ENCODE results near the gene RPRD1A.
A peak's percentile ranks its signal among the peaks of the same experiment; 100 is the strongest.
"Not testable (repeated sequence)": the region's sequence is repeated elsewhere in the genome, so short reads cannot be mapped to it uniquely, and the experiment has no call there.

RPRD1A gene

GRCh38 chr18:36024241-36024640 lies 43.1 kb downstream of the RPRD1A start:
- not testable (repeated sequence) for DNase-seq

DNA sequence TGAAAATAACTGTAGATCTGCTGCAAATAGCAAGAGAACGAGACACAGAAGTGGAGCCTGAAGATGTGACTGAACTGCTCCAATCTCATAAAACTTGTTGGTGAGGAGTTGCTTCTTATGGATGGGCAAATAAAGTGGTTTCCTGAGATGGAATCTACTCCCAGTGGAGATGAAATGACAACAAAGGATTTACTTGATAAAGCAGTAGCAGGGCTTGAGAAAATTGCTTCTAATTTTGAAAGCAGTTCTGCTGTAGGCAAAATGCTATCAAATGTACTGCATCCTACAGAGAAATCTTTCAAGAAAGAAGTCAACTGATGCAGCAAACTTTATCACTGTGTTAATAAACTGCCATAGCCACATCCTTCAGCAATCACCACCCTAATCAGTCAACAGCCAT lies 44.0 kb downstream of the RPRD1A start:
- no peak for DNase-seq

GRCh38 chr18:36020174-36020711 lies 47.1 kb downstream of the RPRD1A start:
- no peak for DNase-seq

- no peak for DNase-seq
These were observed 50.1 kb downstream of the RPRD1A start for GRCh38 chr18:36017232-36017631.

GRCh38 chr18:36015629-36016028 lies 51.7 kb downstream of the RPRD1A start:
- DNase-seq = no peak

DNA sequence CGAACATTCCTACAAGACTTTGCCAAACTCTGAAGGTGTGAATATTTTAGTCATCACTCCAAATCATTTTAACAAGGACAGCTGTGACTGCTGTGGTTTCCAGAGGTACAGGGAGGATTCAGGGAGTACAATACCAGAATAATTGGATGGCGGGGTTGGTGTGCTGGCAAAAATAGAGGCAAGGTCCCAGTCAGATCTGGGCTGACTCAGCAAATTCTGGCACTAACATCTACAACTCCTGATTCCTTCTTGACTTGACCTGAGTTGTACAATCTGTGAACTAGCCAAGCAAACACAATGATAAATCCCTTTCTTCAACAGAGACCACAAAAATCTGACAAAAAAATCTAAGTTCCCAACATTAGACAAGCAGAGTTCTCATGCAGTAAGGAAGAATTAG lies 54.5 kb downstream of the RPRD1A start:
- no peak for DNase-seq

- DNase-seq = no peak
These were observed 58.1 kb downstream of the RPRD1A start for GRCh38 chr18:36009214-36009613.

- DNase-seq = no peak
These were observed 60.4 kb downstream of the RPRD1A start for GRCh38 chr18:36006997-36007396.

GRCh38 chr18:35999925-36000324 lies 67.4 kb downstream of the RPRD1A start:
- DNase-seq = no peak

GRCh38 chr18:35998967-35999366 lies 68.4 kb downstream of the RPRD1A start:
- no peak for DNase-seq

DNA sequence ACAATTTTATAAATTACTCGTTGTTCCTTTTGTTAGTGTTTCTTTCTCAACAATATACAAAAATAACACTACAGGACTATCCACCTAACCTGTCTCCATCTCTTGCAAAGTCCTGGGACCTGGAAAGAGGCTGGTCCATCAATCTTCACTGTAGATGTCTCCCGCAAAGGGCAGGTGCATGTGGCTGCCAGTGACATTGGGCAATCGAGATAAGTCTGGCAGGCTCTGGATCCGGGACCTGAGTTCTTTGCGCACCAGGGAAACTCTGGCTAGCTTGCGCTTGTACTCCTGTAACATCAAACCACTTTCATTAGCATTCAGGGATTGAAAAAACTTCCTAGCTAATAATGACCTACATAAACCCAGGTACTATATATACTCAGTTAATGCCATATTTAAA lies 74.3 kb downstream of the RPRD1A start:
- no peak for DNase-seq

- DNase-seq = no peak
These were observed 75.7 kb downstream of the RPRD1A start for GRCh38 chr18:35991696-35992095.

DNA sequence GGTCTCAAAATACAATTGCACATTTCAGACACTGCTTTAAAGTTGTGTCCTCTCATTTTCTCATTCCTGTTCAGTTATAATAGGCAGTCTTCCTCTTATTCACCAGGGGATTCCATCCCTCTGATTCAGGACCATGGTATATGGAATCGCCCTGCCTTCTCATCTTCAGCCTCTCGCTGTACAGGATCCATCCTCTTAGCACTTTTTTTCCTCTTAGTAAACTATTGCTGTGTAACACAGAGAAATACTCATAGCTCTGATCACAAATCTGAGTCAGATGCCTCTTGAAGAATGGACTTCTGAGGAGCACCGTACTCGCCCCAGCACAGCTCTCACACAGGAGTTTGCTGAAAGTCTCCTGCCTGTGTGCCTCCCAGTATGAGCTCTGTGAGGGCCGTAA lies 83.5 kb downstream of the RPRD1A start:
- DNase-seq = no peak

DNA sequence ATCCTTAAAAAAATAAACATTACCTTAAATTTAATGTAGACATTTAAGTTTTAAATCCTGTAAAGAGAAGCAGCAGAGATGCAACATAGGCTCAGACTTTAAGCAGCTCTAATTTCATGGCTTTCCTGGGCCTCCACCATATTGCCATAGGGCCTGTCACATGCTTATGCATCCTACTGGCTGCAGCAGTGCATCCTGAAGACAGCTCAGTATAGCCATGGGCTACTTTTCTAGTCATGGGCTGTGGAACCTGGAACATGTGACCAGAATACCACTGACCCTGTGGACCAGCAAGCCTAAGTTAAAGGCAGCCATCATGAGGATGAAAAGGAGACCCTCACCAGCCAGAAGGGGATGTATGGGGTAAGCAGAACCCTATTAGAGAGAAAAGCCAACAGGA lies 84.2 kb downstream of the RPRD1A start:
- no peak for DNase-seq

DNA sequence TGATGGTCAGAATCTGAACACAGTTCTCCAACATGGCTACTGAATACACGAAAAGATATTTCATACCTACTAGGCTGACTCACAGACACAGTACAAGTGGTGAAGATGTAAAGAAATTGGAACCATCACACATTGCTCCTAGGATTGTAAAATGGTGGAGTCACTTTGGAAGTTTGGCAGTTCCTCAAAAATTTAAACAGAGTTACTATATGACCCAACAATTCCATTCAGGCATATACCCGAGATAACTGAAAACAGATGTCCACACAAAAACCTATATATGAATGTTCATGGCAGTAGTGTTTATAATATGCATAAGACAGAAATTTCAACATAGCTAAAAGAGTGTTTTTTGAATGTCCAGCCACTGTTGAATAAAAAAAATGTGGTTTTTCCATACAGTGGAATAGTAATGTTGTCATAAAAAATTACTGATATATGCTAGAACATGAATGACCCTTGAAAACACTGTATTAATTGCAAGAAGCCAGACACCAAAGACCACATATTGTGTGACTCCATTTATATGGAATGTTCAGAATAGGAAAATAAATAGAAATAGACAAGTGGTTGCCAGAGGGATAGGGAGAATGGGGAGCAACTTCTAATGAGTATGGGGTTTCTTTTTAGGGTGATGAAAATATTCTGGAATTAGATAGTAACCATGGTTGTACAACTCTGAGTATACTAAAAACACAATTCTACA lies 84.8 kb downstream of the RPRD1A start:
- DNase-seq = no peak

- DNase-seq = no peak
These were observed 88.2 kb downstream of the RPRD1A start for GRCh38 chr18:35979112-35979511.

GRCh38 chr18:35974181-35974580 lies 93.2 kb downstream of the RPRD1A start:
- no peak for DNase-seq

DNA sequence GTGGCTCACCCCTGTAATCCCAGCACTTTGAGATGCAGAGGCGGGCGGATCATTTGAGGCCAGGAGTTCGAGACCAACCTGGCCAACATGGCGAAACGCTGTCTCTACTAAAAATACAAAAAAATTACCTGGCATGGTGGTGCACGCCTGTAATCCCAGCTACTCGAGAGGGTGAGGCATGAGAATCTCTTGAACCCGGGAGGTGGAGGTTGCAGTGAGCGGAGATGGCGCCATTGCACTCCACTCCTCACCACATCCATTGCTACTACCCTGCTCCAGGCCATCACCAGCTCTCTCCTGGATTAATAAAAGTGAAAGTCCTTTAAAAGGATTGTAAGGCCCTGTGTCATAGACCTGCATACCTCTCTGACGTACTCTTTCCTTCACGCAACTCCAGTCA lies 93.7 kb downstream of the RPRD1A start:
- DNase-seq = no peak

DNA sequence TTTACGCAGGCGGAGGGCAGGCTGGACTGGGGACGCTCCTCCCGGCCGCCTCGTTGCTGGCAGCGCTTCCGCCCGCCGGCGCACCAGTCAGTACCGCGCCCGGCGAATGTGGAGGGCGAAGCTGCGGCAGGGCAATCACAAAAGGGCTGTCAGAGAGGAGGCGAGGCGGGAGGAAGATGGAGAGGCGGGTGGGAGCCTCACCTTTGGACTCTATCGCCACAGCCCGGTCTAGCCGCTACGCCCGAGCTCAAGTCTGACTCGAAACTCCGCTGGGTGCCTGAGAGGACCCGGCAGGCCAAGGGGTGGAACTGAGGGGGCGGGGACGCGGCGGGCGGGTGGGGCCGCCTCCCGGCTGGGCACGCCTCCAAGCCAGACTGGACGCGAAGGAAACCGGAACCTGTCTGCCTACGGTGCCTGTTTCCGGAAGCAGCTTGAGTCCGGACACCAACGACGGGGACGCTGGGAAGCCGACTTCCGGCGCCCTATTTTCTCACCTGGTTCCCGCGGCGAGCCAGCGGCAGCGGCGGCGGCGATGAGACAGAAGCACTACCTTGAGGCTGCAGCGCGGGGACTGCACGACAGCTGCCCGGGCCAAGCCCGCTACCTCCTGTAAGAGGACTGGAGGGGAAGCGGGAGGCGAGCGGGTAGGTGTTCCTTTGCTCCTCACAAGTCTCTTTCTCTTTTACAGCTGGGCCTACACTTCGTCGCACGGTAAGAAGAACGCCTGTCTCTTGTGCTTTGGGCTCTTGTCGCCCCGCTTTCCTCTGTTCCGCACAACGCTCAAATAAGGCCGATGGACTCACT lies 95.0 kb downstream of the RPRD1A start, which contains the start of gene RMP24:
RMP24 (plus strand) TSS at position 483 of the 804 bp plus-strand sequence.
- DNase-seq = peak; percentile 85 to 89 (median 86)

GRCh38 chr18:35971661-35972196 lies 95.6 kb downstream of the RPRD1A start:
- DNase-seq = no peak

DNA sequence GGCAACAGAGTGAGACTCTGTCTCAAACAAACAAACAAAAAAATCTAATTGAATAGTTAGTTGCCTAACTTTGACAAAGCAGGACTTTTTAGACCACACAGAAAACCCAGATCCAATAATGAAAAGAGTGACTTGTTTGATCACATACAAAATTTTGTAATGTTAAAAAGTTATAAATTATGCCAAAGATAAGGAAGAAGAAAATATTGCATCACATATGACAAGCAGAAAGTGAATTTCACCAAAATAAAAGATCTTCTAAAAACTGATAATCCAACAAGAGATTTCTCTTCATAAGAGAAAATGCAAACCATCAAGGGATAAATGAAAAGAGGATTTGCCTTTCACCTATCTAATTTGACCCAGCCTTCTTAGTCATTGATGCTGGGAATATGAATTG lies 97.7 kb downstream of the RPRD1A start:
- no peak for DNase-seq

DNA sequence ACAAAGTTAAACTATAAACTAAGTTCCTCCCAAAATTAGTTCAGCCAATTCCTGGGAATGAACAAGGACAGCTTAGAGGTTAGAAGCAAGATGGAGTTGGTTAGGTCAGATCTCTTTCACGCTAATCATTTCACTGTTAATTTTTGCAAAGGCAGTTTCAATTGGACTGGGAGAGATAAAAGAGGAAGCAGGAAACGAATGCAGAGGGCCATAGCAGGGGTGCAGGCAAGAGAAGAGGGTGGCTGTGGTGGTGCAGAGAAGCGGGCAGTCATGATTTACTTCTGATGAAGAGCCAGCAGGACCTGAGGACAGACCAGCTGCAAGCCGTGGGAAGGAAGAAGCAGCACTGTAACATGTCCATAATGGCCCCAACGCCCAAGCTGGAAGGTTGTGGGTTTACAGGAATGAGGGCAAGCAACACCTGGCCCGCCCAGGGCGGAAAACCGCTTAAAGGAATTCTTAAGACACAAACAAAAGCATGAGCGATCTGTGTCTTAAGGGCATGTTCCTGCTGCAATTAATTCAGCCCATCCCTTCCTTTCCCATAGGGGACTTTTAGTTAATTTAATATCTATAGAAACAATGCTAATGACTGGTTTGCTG lies 99.0 kb downstream of the RPRD1A start:
- DNase-seq = no peak

DNA sequence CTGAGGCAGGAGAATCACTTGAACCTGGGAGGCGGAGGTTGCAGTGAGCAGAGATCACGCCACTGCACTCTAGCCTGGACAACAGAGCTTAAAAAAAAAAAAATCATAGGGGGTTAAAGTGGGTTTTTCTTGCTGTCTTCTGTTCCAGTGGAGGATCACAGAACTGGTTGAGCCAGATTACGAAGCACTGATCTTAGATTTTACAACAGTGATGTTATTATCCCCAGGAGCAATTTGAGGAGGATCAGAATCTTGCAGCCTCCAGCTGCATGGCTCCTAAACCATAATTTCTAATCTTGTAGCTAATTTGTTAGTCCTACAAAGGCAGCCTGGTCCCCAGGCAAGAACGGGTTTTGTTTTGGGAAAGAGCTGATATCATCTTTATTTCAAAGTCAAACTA lies 99.5 kb downstream of the RPRD1A start:
- DNase-seq = not testable (repeated sequence)
